Activated CD4-positive, alpha-beta T cell treated with anti-CD3 and anti-CD28 coated beads for 36 hours (primary cell): ENCODE measurements around the gene AHSG. TPM values are rescaled to one million over a fixed set of nuclear protein-coding genes. Genes with fewer than 3 reads are reported as not detected.
A peak's percentile ranks its signal among the peaks of the same experiment; 100 is the strongest.
"Not testable (repeated sequence)": the region's sequence is repeated elsewhere in the genome, so short reads cannot be mapped to it uniquely, and the experiment has no call there.

ENCODE experiments used
- ATAC-seq: fragments of 200-7000 bp; cut with Tn5 transposase; one replicate; pipeline ENCODE4 v1.10.0; 2021; ENCODE audit warnings: mild to moderate bottlenecking, moderate library complexity
- CTCF ChIA-PET: fragments of 350-600 bp; sonication (Branson Sonifier 250); formaldehyde crosslinking; loops from one replicate; lab custom pipeline; 2021; ENCODE audit warnings: antibody characterized with exemption; lab: Charles Lee
- POLR2A ChIA-PET: fragments of 350-600 bp; sonication (Branson Sonifier 250); formaldehyde crosslinking; loops from one replicate; lab custom pipeline; 2021; ENCODE audit warnings: antibody characterized with exemption, inconsistent platforms; lab: Charles Lee
- DNase-seq: peaks from one replicate; pipeline ENCODE4 v3.0.0-alpha.2; 2020
- H3K27ac Mint-ChIP-seq: one replicate; pipeline ENCODE4 v1.8.0; 2021; ENCODE audit warnings: mixed read lengths
- H3K27me3 Mint-ChIP-seq: one replicate; pipeline ENCODE4 v1.8.0; 2021; ENCODE audit warnings: mixed read lengths
- H3K36me3 Mint-ChIP-seq: one replicate; pipeline ENCODE4 v1.8.0; 2021; ENCODE audit warnings: low read depth, mixed read lengths
- H3K4me1 Mint-ChIP-seq: one replicate; pipeline ENCODE4 v1.8.0; 2021; ENCODE audit warnings: mixed read lengths
- H3K4me3 Mint-ChIP-seq: one replicate; pipeline ENCODE4 v1.8.0; 2021; ENCODE audit warnings: mild to moderate bottlenecking, moderate library complexity, mixed read lengths
- H3K9me3 Mint-ChIP-seq: one replicate; pipeline ENCODE4 v1.8.0; 2021; ENCODE audit warnings: low read depth, mixed read lengths
- intact Hi-C, 2 experiments: fragments of 100-400 bp; cut with DNase I in 1 of 2; cut with micrococcal nuclease in 1 of 2; formaldehyde crosslinking; loops; one replicate each; pipeline versions ENCODE4 v1.14.2 to v1.15.1; 2022 to 2024; cut with DNase I, micrococcal nuclease
- total RNA-seq, 2 experiments: library from RNA; stranded (reverse); gene quantifications; one replicate each; pipeline ENCODE4 v1.2.3, GENCODE V29; 2021

Gene AHSG
- total RNA-seq, 2 experiments from 2014 or later = not detected

DNA sequence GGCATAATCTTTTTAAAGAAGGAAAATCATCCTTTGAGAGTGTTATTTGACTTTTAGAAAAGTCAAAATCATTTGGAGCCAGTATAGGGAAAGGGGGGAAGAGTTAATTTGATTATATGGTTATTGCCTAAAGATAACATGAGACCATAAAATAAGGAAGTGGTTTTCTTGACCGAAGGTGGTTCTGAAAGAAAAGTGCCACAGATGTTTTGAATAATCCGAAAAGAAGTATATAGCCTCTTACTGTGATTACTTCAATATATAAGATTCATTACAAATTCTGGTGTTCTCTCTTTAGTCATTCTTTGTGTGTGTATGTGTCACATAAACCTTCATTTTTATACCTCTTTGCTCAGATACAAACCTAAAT lies 41.2 kb upstream of the AHSG start:
- ATAC-seq (no peak), DNase-seq (no peak)
- Mint-ChIP-seq H3K27me3 (no peaks in the 10 kb centered on the region), H3K27ac (peak overlapping the region; percentile 87), H3K36me3 (peaks cover 33% of the 10 kb centered on the region), H3K4me3 (peak overlapping the region; percentile 93), H3K4me1 (peaks cover 43% of the 10 kb centered on the region), H3K9me3 (no peaks in the 10 kb centered on the region)
- POLR2A ChIA-PET = interaction anchor here (0.5 to 2.1 kb wide), 3 partner anchors 12 to 329 kb away, joined by 3 to 36 read pairs (median 3); partner anchors contain the start of gene EIF4A2
- CTCF ChIA-PET = interaction anchor here (0.7 to 2.4 kb wide), 5 partner anchors 9 to 45 kb away, joined by 3 to 9 read pairs (median 3); no protein-coding TSS in a partner anchor
- intact Hi-C loops = loop anchor here (2.0 to 5.0 kb wide), 7 partner anchors 211 to 633 kb away; partner anchors contain the start of genes EIF4A2 (in 1 of the 2), RFC4 (in 1 of the 2), RPL39L (in 1 of the 2) and ST6GAL1 (in 1 of the 2)

DNA sequence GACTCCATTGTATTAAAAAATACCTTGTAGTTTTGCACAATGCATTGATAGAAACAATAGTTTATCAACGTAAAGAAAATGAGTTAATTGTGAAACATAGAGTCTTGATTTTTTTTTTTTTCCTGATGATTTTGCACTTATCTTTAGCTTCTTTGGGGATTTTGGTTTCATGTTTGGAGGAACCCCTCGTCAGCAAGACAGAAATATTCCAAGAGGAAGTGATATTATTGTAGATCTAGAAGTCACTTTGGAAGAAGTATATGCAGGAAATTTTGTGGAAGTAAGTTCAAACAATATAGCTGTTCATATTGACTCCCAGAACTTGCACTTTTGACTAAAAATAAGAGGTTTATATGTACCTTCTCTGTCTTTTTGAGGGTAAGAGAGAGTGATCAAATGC lies 35.3 kb upstream of the AHSG start:
- intact Hi-C loops = no loop called here
- Mint-ChIP-seq H3K4me3 (no peak overlapping the region), H3K27me3 (no peaks in the 10 kb centered on the region), H3K4me1 (peaks cover 16% of the 10 kb centered on the region), H3K36me3 (peaks cover 43% of the 10 kb centered on the region), H3K27ac (no peak overlapping the region), H3K9me3 (no peaks in the 10 kb centered on the region)
- ChIA-PET POLR2A (interaction anchor here (0.6 kb wide), 1 partner anchor 46 kb away, joined by 3 read pairs; no protein-coding TSS in a partner anchor), CTCF (interaction anchor here (0.6 to 1.0 kb wide), 3 partner anchors 9 to 40 kb away, joined by 3 read pairs; no protein-coding TSS in a partner anchor)
- DNase-seq = no peak
- ATAC-seq = no peak

DNA sequence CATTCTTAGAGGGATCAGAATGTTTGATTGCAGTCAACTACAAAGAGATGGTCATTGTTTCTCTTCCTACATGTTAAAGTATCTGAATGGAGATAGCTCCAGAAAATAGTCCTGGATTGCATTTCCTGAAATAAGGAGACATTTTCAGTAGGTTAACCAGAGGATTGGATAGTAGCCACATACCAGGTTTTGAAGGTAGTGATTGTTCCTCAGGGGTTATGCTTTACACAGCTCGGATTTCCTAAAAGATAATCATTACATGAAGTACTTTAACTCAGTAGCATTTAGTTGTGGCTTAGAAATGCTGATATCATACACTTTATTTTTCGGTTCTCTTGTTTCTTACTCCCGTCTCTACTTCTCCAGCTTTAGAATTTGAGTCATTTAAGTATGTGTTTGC lies 32.1 kb upstream of the AHSG start:
- Mint-ChIP-seq H3K9me3 (no peaks in the 10 kb centered on the region), H3K4me1 (peaks cover 2% of the 10 kb centered on the region), H3K27me3 (no peaks in the 10 kb centered on the region), H3K4me3 (no peak overlapping the region), H3K36me3 (peaks cover 45% of the 10 kb centered on the region), H3K27ac (no peak overlapping the region)
- intact Hi-C loops = no loop called here
- ATAC-seq (no peak), DNase-seq (no peak)
- CTCF ChIA-PET = interaction anchor here (0.7 to 1.5 kb wide), 4 partner anchors 9 to 637 kb away, joined by 4 to 5 read pairs (median 4); no protein-coding TSS in a partner anchor
- POLR2A ChIA-PET = no interaction called here

DNA sequence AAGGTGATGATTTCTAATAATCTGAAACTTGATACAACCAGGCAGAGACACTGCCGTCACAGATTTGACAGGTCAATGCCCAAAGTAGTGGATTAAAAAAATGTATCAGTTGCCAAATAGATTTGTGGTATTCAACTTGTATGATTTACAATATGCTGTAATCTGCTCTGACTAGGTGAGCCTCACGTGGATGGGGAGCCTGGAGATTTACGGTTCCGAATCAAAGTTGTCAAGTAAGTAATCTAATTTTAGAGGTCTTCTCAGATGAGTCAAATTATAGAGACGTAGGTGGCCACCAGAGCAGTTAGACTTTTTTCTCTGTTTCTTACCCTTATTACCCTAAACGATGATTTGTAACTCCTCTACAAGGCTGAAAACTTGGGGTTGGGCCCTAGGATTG lies 30.3 kb upstream of the AHSG start:
- DNase-seq = no peak
- POLR2A ChIA-PET = no interaction called here
- Mint-ChIP-seq H3K4me1 (no peaks in the 10 kb centered on the region), H3K4me3 (no peak overlapping the region), H3K36me3 (peaks cover 40% of the 10 kb centered on the region), H3K27ac (no peak overlapping the region), H3K27me3 (no peaks in the 10 kb centered on the region), H3K9me3 (no peaks in the 10 kb centered on the region)
- CTCF ChIA-PET = interaction anchor here (1.3 to 4.6 kb wide), 3 partner anchors 11 to 34 kb away, joined by 5 to 21 read pairs (median 16); partner anchors contain the start of gene AHSG
- intact Hi-C loops = no loop called here
- no peak for ATAC-seq

DNA sequence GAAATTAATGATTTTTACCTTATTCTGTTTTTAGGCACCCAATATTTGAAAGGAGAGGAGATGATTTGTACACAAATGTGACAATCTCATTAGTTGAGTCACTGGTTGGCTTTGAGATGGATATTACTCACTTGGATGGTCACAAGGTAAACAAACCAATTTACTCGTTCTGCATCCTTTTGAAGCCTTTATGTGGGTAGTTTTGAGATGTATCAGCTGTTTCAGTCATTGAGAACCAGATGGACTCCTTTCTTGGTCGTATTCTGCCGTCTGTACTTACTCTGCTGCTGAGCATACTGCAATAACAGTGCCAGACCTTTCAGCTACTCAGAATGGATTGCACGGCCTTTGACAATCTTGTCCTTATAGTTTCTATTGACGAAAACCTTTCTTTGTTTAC lies 29.0 kb upstream of the AHSG start:
- Mint-ChIP-seq H3K4me1 (peaks cover 7% of the 10 kb centered on the region), H3K9me3 (no peaks in the 10 kb centered on the region), H3K27me3 (no peaks in the 10 kb centered on the region), H3K27ac (no peak overlapping the region), H3K36me3 (peaks cover 38% of the 10 kb centered on the region), H3K4me3 (no peak overlapping the region)
- ChIA-PET POLR2A (interaction anchor here (1.1 kb wide), 1 partner anchor 13 kb away, joined by 3 read pairs; the partner anchor contains the start of gene DNAJB11), CTCF (interaction anchor here (0.9 to 4.6 kb wide), 4 partner anchors 16 to 33 kb away, joined by 3 to 21 read pairs (median 10); partner anchors contain the start of gene AHSG)
- ATAC-seq (peak; percentile 33), DNase-seq (no peak)
- intact Hi-C loops = no loop called here

DNA sequence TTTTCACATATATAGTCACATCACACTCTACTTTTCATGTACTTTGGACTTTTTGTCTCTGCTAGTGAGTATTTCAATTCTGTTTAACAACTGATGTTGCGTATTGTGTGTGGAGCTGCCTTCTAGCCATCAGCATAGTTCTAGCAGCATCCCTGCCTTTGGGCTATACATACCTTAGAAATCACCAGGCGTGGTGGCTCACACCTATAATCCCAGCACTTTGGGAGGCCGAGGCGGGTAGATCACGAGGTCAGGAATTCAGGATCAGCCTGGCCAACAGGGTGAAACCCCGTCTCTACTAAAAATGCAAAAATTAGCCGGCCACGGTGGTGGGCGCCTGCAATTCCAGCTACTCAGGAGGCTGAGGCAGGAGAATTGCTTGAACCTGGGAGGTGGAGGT lies 26.6 kb upstream of the AHSG start:
- Mint-ChIP-seq H3K36me3 (peaks cover 25% of the 10 kb centered on the region), H3K4me1 (peaks cover 21% of the 10 kb centered on the region)
- intact Hi-C loops, H3K4me3 Mint-ChIP-seq, H3K9me3 Mint-ChIP-seq, H3K27me3 Mint-ChIP-seq, DNase-seq, ATAC-seq, H3K27ac Mint-ChIP-seq: not testable (repeated sequence)
- ChIA-PET POLR2A (interaction anchor here (1.1 to 1.7 kb wide), 2 partner anchors 11 to 31 kb away, joined by 3 to 4 read pairs; no protein-coding TSS in a partner anchor), CTCF (interaction anchor here (0.9 to 4.6 kb wide), 5 partner anchors 8 to 235 kb away, joined by 3 to 21 read pairs (median 9); partner anchors contain the start of gene AHSG)

DNA sequence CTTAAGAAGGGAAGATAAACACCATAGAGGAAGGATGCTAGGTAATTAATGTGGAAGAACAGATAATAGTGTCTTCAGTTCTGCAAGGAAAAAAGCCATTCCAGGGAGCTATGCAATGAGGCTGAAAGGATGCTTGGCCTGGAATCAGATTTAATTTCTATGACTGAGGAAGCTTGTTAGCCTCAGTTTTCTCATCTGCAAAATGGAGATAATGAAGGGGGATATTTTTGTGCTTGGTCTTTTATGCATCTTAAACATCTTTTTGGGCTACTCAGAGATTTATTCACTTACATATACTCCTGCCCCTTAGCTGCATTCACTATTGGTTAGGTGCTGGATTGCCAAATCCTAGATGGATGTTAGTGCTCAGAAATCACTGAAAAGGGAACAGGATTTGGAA lies 25.7 kb upstream of the AHSG start:
- Mint-ChIP-seq H3K36me3 (peaks cover 25% of the 10 kb centered on the region), H3K27me3 (no peaks in the 10 kb centered on the region), H3K27ac (no peak overlapping the region), H3K4me3 (no peak overlapping the region), H3K9me3 (no peaks in the 10 kb centered on the region), H3K4me1 (peaks cover 21% of the 10 kb centered on the region)
- POLR2A ChIA-PET = interaction anchor here (1.3 to 1.7 kb wide), 2 partner anchors 17 to 30 kb away, joined by 3 to 4 read pairs; partner anchors contain the start of gene DNAJB11
- ATAC-seq (no peak), DNase-seq (no peak)
- intact Hi-C loops = no loop called here
- CTCF ChIA-PET = interaction anchor here (0.6 to 2.2 kb wide), 5 partner anchors 9 to 30 kb away, joined by 3 to 10 read pairs (median 3); partner anchors contain the start of gene DNAJB11

DNA sequence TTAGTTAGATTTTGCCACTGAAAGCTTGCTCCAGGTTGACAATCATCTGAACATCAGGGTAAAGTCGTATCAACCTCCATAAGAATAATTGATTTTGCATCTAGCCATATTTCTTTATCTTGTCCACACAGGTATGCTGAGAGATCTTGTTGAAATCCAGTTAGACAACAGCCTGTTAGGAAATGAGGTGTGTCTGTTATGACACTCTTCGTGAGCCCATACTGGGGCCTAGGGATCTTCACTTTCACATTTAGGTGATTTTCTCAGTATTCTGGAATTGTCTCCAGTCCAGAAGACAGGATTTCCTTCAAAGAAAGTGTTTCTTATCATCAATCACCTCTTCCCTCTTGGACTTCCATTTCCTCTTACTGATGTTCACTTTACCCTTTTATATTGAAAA lies 24.2 kb upstream of the AHSG start:
- Mint-ChIP-seq H3K4me1 (peaks cover 21% of the 10 kb centered on the region), H3K36me3 (peaks cover 17% of the 10 kb centered on the region), H3K27ac (peak overlapping the region; percentile 61), H3K9me3 (no peaks in the 10 kb centered on the region), H3K4me3 (no peak overlapping the region), H3K27me3 (no peaks in the 10 kb centered on the region)
- DNase-seq = no peak
- POLR2A ChIA-PET = interaction anchor here (0.7 kb wide), 1 partner anchor 677 kb away, joined by 4 read pairs; no protein-coding TSS in a partner anchor
- intact Hi-C loops = no loop called here
- CTCF ChIA-PET = interaction anchor here (0.6 to 5.7 kb wide), 2 partner anchors 27 to 643 kb away, joined by 3 to 42 read pairs; no protein-coding TSS in a partner anchor
- ATAC-seq = peak; percentile 72

DNA sequence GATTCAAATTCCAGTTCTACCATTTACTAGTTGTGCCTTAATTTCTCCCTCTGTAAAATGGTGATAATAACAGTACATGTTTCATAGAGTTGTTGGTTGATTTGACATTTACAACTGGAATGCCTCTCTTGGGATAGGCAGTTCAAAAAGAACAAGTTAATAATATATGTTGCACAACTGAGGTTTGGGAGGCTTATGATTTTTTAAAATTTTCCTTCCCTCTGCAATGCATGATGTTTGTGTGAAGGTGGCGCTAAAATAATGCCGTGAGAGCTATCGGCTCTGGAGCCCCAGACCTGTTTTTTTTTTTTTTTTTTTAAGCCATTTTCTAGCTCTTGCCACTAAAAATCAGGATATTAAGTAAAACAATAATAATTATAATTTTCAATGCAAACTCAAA lies 23.7 kb upstream of the AHSG start:
- H3K9me3 Mint-ChIP-seq = no peaks in the 10 kb centered on the region
- DNase-seq (no peak), ATAC-seq (no peak)
- intact Hi-C loops = no loop called here
- no peaks in the 10 kb centered on the region for H3K27me3 Mint-ChIP-seq
- no peak overlapping the region for H3K27ac Mint-ChIP-seq
- ChIA-PET POLR2A (interaction anchor here (0.7 kb wide), 1 partner anchor 678 kb away, joined by 4 read pairs; no protein-coding TSS in a partner anchor), CTCF (interaction anchor here (0.6 to 5.7 kb wide), 3 partner anchors 27 to 644 kb away, joined by 3 to 42 read pairs (median 3); no protein-coding TSS in a partner anchor)
- peaks cover 16% of the 10 kb centered on the region for H3K36me3 Mint-ChIP-seq
- no peak overlapping the region for H3K4me3 Mint-ChIP-seq
- peaks cover 21% of the 10 kb centered on the region for H3K4me1 Mint-ChIP-seq

DNA sequence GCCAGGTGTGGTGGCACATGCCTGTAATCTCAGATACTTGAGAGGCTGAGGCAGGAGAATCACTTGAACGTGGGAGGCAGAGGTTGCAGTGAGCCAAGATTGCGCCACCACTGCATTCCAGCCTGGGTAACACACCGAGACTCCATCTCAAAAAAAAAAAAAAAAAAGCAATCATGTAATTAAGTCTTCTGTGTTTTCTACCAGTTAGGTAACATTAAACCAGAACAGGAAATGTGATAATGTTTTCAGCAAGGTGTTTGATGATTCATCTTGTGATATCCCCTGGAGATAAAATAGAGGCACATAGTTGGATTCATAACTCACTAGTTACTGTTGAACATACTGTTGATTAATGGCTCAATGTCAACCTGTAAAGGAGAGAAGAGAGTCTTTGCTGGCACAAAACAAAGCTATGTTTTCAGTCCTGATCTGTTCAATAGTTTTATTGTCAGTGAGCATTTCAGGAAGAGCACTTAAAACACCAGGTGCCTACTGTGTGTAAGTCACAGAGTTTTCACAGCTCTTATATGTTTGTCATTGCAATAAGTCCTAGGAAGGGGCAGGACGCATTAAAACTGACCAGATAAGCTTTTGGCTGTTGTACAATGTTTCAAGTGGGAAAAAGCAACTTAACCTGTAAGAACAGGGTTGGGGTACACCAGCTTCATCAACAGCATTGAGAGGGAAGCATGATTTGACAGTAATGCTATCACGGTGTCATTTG lies 22.8 kb upstream of the AHSG start:
- Mint-ChIP-seq H3K36me3 (peaks cover 7% of the 10 kb centered on the region), H3K4me3 (no peak overlapping the region), H3K27ac (peak overlapping the region; percentile 35), H3K4me1 (peaks cover 21% of the 10 kb centered on the region), H3K27me3 (no peaks in the 10 kb centered on the region), H3K9me3 (no peaks in the 10 kb centered on the region)
- DNase-seq = no peak
- intact Hi-C loops = no loop called here
- POLR2A ChIA-PET = no interaction called here
- CTCF ChIA-PET = interaction anchor here (0.6 to 5.7 kb wide), 4 partner anchors 20 to 647 kb away, joined by 3 to 42 read pairs (median 4); partner anchors contain the start of gene DNAJB11
- peak; percentile 74 for ATAC-seq
